B cell (primary cell): ENCODE data around the gene CD151. TPM values are rescaled to one million over a fixed set of nuclear protein-coding genes. Genes with fewer than 3 reads are reported as not detected.
A peak's percentile ranks its signal among the peaks of the same experiment; 100 is the strongest.

Source experiments
- ATAC-seq: fragments of 200-7000 bp; cut with Tn5 transposase; one replicate; pipeline ENCODE4 v1.10.0; 2021; ENCODE audit warnings: low read depth, mild to moderate bottlenecking, moderate number of reproducible peaks, moderate library complexity
- CTCF ChIA-PET: fragments of 350-600 bp; sonication (Branson Sonifier 250); formaldehyde crosslinking; loops from one replicate; lab custom pipeline; 2021; ENCODE audit warnings: antibody characterized with exemption, inconsistent platforms; lab: Charles Lee
- POLR2A ChIA-PET: fragments of 350-600 bp; sonication (Branson Sonifier 250); formaldehyde crosslinking; loops from one replicate; lab custom pipeline; 2021; ENCODE audit warnings: antibody characterized with exemption; lab: Charles Lee
- DNase-seq: peaks from one replicate; pipeline ENCODE4 v3.0.0; 2013
- H2AFZ ChIP-seq: 2 replicates; pipeline ENCODE4 v1.6.1; 2012; ENCODE audit warnings: mild to moderate bottlenecking, low read depth, low read length; ENCODE audit not compliant: insufficient read depth, poor library complexity, severe bottlenecking
- H3K27ac ChIP-seq, 2 donors: 1 replicate in 1 of 2; 2 replicates in 1 of 2; pipeline ENCODE4 v1.5.1; 2012 to 2013; ENCODE audit warnings: low read length in 2 of 2, mild to moderate bottlenecking in 2 of 2, moderate library complexity in 1 of 2
- H3K27me3 ChIP-seq, 4 experiments: fragments of 200-600 bp in 1 of 4; sonication (generic) in 1 of 4; replicated peaks in 1 of 4; 1 replicate in 2 of 4; 2 replicates in 2 of 4; pipeline versions ENCODE4 v1.6.1 to v1.7.0; 2013 to 2016; ENCODE audit warnings: low read length in 3 of 4, mild to moderate bottlenecking in 2 of 4, mixed read lengths in 1 of 4, moderate library complexity in 1 of 4; ENCODE audit not compliant: insufficient read depth in 4 of 4, control insufficient read depth in 3 of 4; ENCODE audit errors: control extremely low read depth in 1 of 4
- H3K36me3 ChIP-seq, 2 experiments: replicated peaks in 1 of 2; 1 replicate in 1 of 2; 2 replicates in 1 of 2; pipeline versions ENCODE4 v1.6.1 to v1.7.1; 2013; ENCODE audit warnings: low read length in 1 of 2; ENCODE audit not compliant: insufficient read depth in 2 of 2, control insufficient read depth in 1 of 2; ENCODE audit errors: control extremely low read depth in 1 of 2, extremely low read depth in 1 of 2
- H3K4me1 ChIP-seq, 2 donors: fragments of 200-600 bp in 1 of 2; sonication (generic) in 1 of 2; 1 replicate in 1 of 2; 2 replicates in 1 of 2; pipeline versions ENCODE4 v1.5.1 to v1.6.1; 2013 to 2017; ENCODE audit warnings: low read length in 2 of 2; ENCODE audit not compliant: control insufficient read depth in 2 of 2, insufficient read depth in 2 of 2
- H3K4me2 ChIP-seq: replicated peaks from 2 replicates; pipeline ENCODE3; 2012; ENCODE audit warnings: mild to moderate bottlenecking, low read depth, low read length; ENCODE audit not compliant: poor library complexity, severe bottlenecking
- H3K4me3 ChIP-seq, 5 experiments: fragments of 200-600 bp in 1 of 5; sonication (generic) in 1 of 5; 1 replicate in 3 of 5; 2 replicates in 2 of 5; pipeline versions ENCODE4 v1.5.1 to v1.7.0; 2011 to 2016; ENCODE audit warnings: low read length in 4 of 5, mild to moderate bottlenecking in 4 of 5, low read depth in 2 of 5, control low read depth in 1 of 5, moderate library complexity in 1 of 5; ENCODE audit not compliant: insufficient read depth in 1 of 5; ENCODE audit errors: control extremely low read depth in 1 of 5, extremely low read depth in 1 of 5
- H3K79me2 ChIP-seq: fragments of 200-600 bp; sonication (generic); one replicate; pipeline ENCODE4 v1.6.0; 2016; ENCODE audit warnings: low read length; ENCODE audit not compliant: control insufficient read depth, insufficient read depth
- H3K9ac ChIP-seq: fragments of 200-600 bp; sonication (generic); 2 replicates; pipeline ENCODE4 v1.6.1; 2017; ENCODE audit warnings: mild to moderate bottlenecking, low read length, moderate library complexity
- H3K9me3 ChIP-seq, 3 donors: one replicate each; pipeline versions ENCODE4 v1.6.1 to v1.7.1; 2013; ENCODE audit warnings: low read length in 2 of 3; ENCODE audit not compliant: control insufficient read depth in 2 of 3, insufficient read depth in 1 of 3; ENCODE audit errors: control extremely low read depth in 1 of 3
- H4K20me1 ChIP-seq: 2 replicates; pipeline ENCODE4 v1.6.0; 2012; ENCODE audit warnings: mild to moderate bottlenecking, low read length; ENCODE audit not compliant: insufficient read depth, control insufficient read depth, poor library complexity, severe bottlenecking
- H3K27ac Mint-ChIP-seq: one replicate; pipeline ENCODE4 v1.8.0; 2021; ENCODE audit warnings: mixed read lengths
- H3K27me3 Mint-ChIP-seq: one replicate; pipeline ENCODE4 v1.8.0; 2021; ENCODE audit warnings: mixed read lengths
- H3K4me1 Mint-ChIP-seq: one replicate; pipeline ENCODE4 v1.8.0; 2021; ENCODE audit warnings: mixed read lengths
- H3K4me3 Mint-ChIP-seq: one replicate; pipeline ENCODE4 v1.8.0; 2021; ENCODE audit warnings: mixed read lengths
- H3K9me3 Mint-ChIP-seq: one replicate; pipeline ENCODE4 v1.8.0; 2022; ENCODE audit warnings: mixed read lengths; ENCODE audit not compliant: insufficient read depth
- EZH2 ChIP-seq: IDR thresholded peaks from 2 replicates; pipeline ENCODE4 v1.6.1; 2012; ENCODE audit warnings: borderline replicate concordance, low read depth, mild to moderate bottlenecking, moderate library complexity, low read length; ENCODE audit not compliant: insufficient read depth, poor library complexity, severe bottlenecking
- WGBS: methylation state at CpG from one replicate; pipeline ENCODE4 v1.1.5; 2013; ENCODE audit warnings: missing lambda C conversion rate; ENCODE audit not compliant: insufficient coverage; 5-methylcytosine and 5-hydroxymethylcytosine counted together
- intact Hi-C: fragments of 100-400 bp; cut with micrococcal nuclease; formaldehyde crosslinking; loops from one replicate; pipeline ENCODE4 v1.10.0; 2022
- polyA plus RNA-seq: library from polyadenylated mRNA; depleted of rRNA; stranded (reverse); fragments of >200 nt; gene quantifications from 2 replicates; pipeline ENCODE4 v1.2.3, GENCODE V29; 2012
- total RNA-seq, 2 donors: library from RNA; stranded (reverse); fragments of 120-200 nt in 1 of 2; gene quantifications; 1 replicate in 1 of 2; 2 replicates in 1 of 2; pipeline versions ENCODE4 v1.2.3 to v1.2.4, GENCODE V29; 2013 to 2022
- TF ChIP-seq, protein P1 (sequence below): fragments of 200-600 bp; IDR thresholded peaks from one replicate; pipeline ENCODE4 v1.8.0; 2022; ENCODE audit warnings: antibody characterized with exemption, mild to moderate bottlenecking

CD151 gene
- total and polyA plus RNA-seq, 2 donors (not counting 1 experiment from before 2014, with no cell fraction given) = 24.4 to 25.5 TPM

DNA sequence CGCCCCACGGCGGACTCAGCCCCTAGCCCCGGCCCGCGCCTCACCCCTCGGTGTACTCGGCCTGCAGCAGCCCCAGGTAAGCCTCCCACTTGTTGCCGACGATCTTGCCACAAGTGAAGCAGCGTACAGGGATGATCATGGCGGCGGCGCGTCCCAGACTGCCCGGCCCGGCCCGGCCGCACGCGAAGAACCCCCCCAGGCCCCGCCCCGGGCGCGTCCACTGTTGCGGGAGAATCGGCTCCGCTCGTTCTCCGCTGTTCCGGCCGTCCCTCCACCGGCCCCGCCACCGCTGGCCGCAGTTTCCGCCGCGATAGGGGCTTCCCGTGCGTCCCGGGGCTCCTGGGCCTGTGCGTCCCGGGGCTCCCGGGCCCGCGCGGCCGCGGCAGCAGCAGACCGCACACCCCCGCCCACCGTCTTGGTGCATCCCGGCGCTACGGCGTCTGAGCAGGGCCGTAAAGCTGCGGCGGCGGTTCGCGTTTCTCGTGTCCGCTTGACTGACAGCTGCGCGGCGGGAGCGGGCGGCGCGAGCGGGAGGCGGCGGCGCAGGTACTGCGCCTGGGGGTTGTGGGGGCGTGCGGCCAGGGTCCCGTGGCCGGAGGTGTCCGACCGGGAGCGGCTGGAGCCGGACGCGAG lies 9.7 kb downstream of the CD151 start, which contains the start of the genes POLR2L and TSPAN4:
TSS of gene POLR2L (minus strand) at position 160 of the 633 bp plus-strand sequence. CDS start at position 139, 21 bp downstream.
TSS of gene TSPAN4 (plus strand) at position 483 of the 633 bp plus-strand sequence. CDS start 7,453 bp downstream, outside the sequence.
- H3K27ac Mint-ChIP-seq = peak within 1 kb of the TSS; percentile 91

More for the DNA sequence above, 9.7 kb downstream of the CD151 start, which contains the start of the genes POLR2L and TSPAN4:
- intact Hi-C loops = loop anchor here (1.0 to 5.0 kb wide), 5 partner anchors 9 to 1010 kb away; partner anchors contain the start of genes CHID1, LSP1 and RPLP2
- no peak for TF ChIP-seq EZH2
- TF ChIP-seq, protein P1, sequence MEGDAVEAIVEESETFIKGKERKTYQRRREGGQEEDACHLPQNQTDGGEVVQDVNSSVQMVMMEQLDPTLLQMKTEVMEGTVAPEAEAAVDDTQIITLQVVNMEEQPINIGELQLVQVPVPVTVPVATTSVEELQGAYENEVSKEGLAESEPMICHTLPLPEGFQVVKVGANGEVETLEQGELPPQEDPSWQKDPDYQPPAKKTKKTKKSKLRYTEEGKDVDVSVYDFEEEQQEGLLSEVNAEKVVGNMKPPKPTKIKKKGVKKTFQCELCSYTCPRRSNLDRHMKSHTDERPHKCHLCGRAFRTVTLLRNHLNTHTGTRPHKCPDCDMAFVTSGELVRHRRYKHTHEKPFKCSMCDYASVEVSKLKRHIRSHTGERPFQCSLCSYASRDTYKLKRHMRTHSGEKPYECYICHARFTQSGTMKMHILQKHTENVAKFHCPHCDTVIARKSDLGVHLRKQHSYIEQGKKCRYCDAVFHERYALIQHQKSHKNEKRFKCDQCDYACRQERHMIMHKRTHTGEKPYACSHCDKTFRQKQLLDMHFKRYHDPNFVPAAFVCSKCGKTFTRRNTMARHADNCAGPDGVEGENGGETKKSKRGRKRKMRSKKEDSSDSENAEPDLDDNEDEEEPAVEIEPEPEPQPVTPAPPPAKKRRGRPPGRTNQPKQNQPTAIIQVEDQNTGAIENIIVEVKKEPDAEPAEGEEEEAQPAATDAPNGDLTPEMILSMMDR = no peak
- ChIA-PET CTCF (interaction anchor here (0.8 to 1.6 kb wide), 4 partner anchors 9 to 44 kb away, joined by 3 to 6 read pairs (median 3); partner anchors contain the start of genes CD151 and CRACR2B), POLR2A (interaction anchor here (0.6 to 5.2 kb wide), 11 partner anchors 8 to 540 kb away, joined by 3 to 29 read pairs (median 6); partner anchors contain the start of genes CD151, CRACR2B, PNPLA2 and RPLP2)
- Mint-ChIP-seq H3K27me3 (no peaks in the 10 kb centered on the region), H3K9me3 (no peaks in the 10 kb centered on the region), H3K4me1 (peaks cover 27% of the 10 kb centered on the region), H3K4me3 (peak within 1 kb of the TSS; percentile 88)
- no peaks in the 10 kb centered on the region for H3K9me3 ChIP-seq
- H3K4me2 ChIP-seq = peak within 1 kb of the TSS; percentile 88
- peaks cover 39% of the 10 kb centered on the region for H4K20me1 ChIP-seq
- under 1% methylated on average over 87 of the region's 87 CpGs for WGBS
- peaks cover 26 to 37% of the 10 kb centered on the region in 2 donors for H3K4me1 ChIP-seq
- H2AFZ ChIP-seq = peak within 1 kb of the TSS; percentile 96
- H3K27me3 ChIP-seq = peaks cover 0 to 30% (median 6%) of the 10 kb centered on the region in 4 experiments
- DNase-seq (peak; percentile 97), ATAC-seq (peak; percentile 84)
- peaks cover 0 to 17% of the 10 kb centered on the region in 2 experiments for H3K36me3 ChIP-seq
- peak within 1 kb of the TSS; percentile 69 to 96 (median 76) for H3K4me3 ChIP-seq
- H3K9ac ChIP-seq = peak within 1 kb of the TSS; percentile 85
- H3K27ac ChIP-seq = peak within 1 kb of the TSS in 1 of 2 donors; percentile 93
- H3K79me2 ChIP-seq = peaks cover 20% of the 10 kb centered on the region
